SK-N-SH (cell line): ENCODE results near the gene FIGNL2. TPM values are rescaled to one million over a fixed set of nuclear protein-coding genes. Genes with fewer than 3 reads are reported as not detected.

Source experiments
- CTCF ChIA-PET: fragments of 300-600, 350-600 bp; formaldehyde crosslinking; extraction: SDS; loops from one replicate; lab custom pipeline; 2021; lab: Yijun Ruan, JAX
- POLR2A ChIA-PET: fragments of 350-600 bp; sonication (Branson Sonifier 250); formaldehyde crosslinking; extraction: SDS; loops from one replicate; lab custom pipeline; 2020; ENCODE audit warnings: antibody characterized with exemption, inconsistent platforms; lab: Yijun Ruan, JAX
- DNase-seq: peaks from one replicate; pipeline ENCODE4 v3.0.0; 2012
- H2AFZ ChIP-seq: fragments of 200-600 bp; sonication (generic); 2 replicates; pipeline ENCODE4 v1.8.1; 2016; ENCODE audit warnings: antibody characterized with exemption, mild to moderate bottlenecking, low read depth
- H3F3A ChIP-seq: fragments of 200-600 bp; sonication (generic); replicated peaks from 2 replicates; pipeline ENCODE3; 2016; ENCODE audit warnings: antibody characterized with exemption, mild to moderate bottlenecking; ENCODE audit not compliant: insufficient read depth
- H3K27ac ChIP-seq, 2 experiments: fragments of 200-500 bp in 1 of 2; fragments of 200-600 bp in 1 of 2; sonication (Bioruptor generic) in 1 of 2; sonication (generic), shearing (Covaris generic) in 1 of 2; 2 replicates each; pipeline versions ENCODE4 v1.5.1 to v1.6.1; 2014 to 2016; ENCODE audit warnings: low read depth in 2 of 2, inconsistent platforms in 1 of 2, low read length in 1 of 2, mild to moderate bottlenecking in 1 of 2, mixed read lengths in 1 of 2
- H3K27me3 ChIP-seq: fragments of 200-600 bp; sonication (generic), shearing (Covaris generic); 2 replicates; pipeline ENCODE4 v1.6.1; 2016; ENCODE audit warnings: mixed run types; ENCODE audit not compliant: insufficient read depth
- H3K36me3 ChIP-seq, 2 experiments: fragments of 200-500 bp in 1 of 2; fragments of 200-600 bp in 1 of 2; sonication (Bioruptor generic) in 1 of 2; sonication (generic) in 1 of 2; replicated peaks in 1 of 2; 2 replicates each; pipeline versions ENCODE3 to v1.5.1; 2014 to 2016; ENCODE audit warnings: low read length in 1 of 2, mild to moderate bottlenecking in 1 of 2; ENCODE audit not compliant: insufficient read depth in 2 of 2, control insufficient read depth in 1 of 2
- H3K4me1 ChIP-seq, 2 experiments: fragments of 200-500 bp in 1 of 2; fragments of 200-600 bp in 1 of 2; sonication (Bioruptor generic) in 1 of 2; sonication (generic), shearing (Covaris generic) in 1 of 2; 2 replicates each; pipeline versions ENCODE4 v1.5.1 to v1.6.1; 2014 to 2016; ENCODE audit warnings: low read depth in 1 of 2, low read length in 1 of 2, mixed run types in 1 of 2; ENCODE audit not compliant: insufficient read depth in 2 of 2, control insufficient read depth in 1 of 2
- H3K4me2 ChIP-seq: fragments of 200-600 bp; sonication (generic), shearing (Covaris generic); 2 replicates; pipeline ENCODE4 v1.6.1; 2017; ENCODE audit warnings: mixed run types
- H3K4me3 ChIP-seq, 2 experiments: fragments of 200-500 bp in 1 of 2; fragments of 200-600 bp in 1 of 2; sonication (Bioruptor generic) in 1 of 2; sonication (generic), shearing (Covaris generic) in 1 of 2; 2 replicates each; pipeline versions ENCODE4 v1.5.1 to v1.8.1; 2014 to 2016; ENCODE audit warnings: low read depth in 2 of 2, inconsistent platforms in 1 of 2, low read length in 1 of 2, mild to moderate bottlenecking in 1 of 2, mixed read lengths in 1 of 2, moderate library complexity in 1 of 2
- H3K79me2 ChIP-seq: fragments of 200-600 bp; sonication (generic); 2 replicates; pipeline ENCODE4 v1.8.1; 2017; ENCODE audit warnings: mild to moderate bottlenecking; ENCODE audit not compliant: insufficient read depth
- H3K9ac ChIP-seq: fragments of 200-600 bp; sonication (generic); 2 replicates; pipeline ENCODE4 v1.6.1; 2017; ENCODE audit warnings: mixed run types
- H3K9me2 ChIP-seq: fragments of 200-600 bp; sonication (generic); 2 replicates; pipeline ENCODE4 v1.6.1; 2017; ENCODE audit warnings: mixed run types
- H3K9me3 ChIP-seq: fragments of 200-600 bp; sonication (generic); 2 replicates; pipeline ENCODE4 v1.6.1; 2017; ENCODE audit warnings: mixed run types, mild to moderate bottlenecking, moderate library complexity
- H4K20me1 ChIP-seq: fragments of 200-600 bp; sonication (generic); 2 replicates; pipeline ENCODE4 v1.6.1; 2017; ENCODE audit warnings: mild to moderate bottlenecking, mixed run types; ENCODE audit not compliant: insufficient read depth
- ELF1 ChIP-seq: IDR thresholded peaks from 2 replicates; pipeline ENCODE4 v1.4.0; 2012
- EZH2phosphoT487 ChIP-seq: fragments of 200-600 bp; sonication (generic); IDR thresholded peaks from 2 replicates; pipeline ENCODE4 v1.6.1; 2017; ENCODE audit warnings: low read depth, mixed run types, mild to moderate bottlenecking, antibody characterized with exemption, moderate library complexity, borderline replicate concordance
- FOSL2 ChIP-seq: IDR thresholded peaks from 2 replicates; pipeline ENCODE4 v1.4.0; 2012; ENCODE audit warnings: low read depth, mild to moderate bottlenecking, moderate library complexity, borderline replicate concordance
- GABPA ChIP-seq: IDR thresholded peaks from 2 replicates; pipeline ENCODE4 v1.4.0; 2012; ENCODE audit warnings: low read depth, mild to moderate bottlenecking
- MXI1 ChIP-seq: IDR thresholded peaks from 2 replicates; pipeline ENCODE4 v1.6.1; 2012; ENCODE audit warnings: mild to moderate bottlenecking, low read depth, low read length, improper control_type of control experiment
- RFX5 ChIP-seq: IDR thresholded peaks from 2 replicates; pipeline ENCODE4 v1.6.1; 2012; ENCODE audit warnings: mild to moderate bottlenecking, improper control_type of control experiment, low read length
- RXRA ChIP-seq: IDR thresholded peaks from 2 replicates; pipeline ENCODE4 v1.4.0; 2012; ENCODE audit warnings: low read depth, mild to moderate bottlenecking, borderline replicate concordance
- SMC3 ChIP-seq: IDR thresholded peaks from 2 replicates; pipeline ENCODE4 v1.6.1; 2012; ENCODE audit warnings: low read depth, low read length, improper control_type of control experiment
- TAF1 ChIP-seq: IDR thresholded peaks from 2 replicates; pipeline ENCODE4 v1.6.1; 2012; ENCODE audit warnings: low read depth, mild to moderate bottlenecking, low read length, moderate library complexity, borderline replicate concordance
- YY1 ChIP-seq: IDR thresholded peaks from 2 replicates; pipeline ENCODE4 v1.4.0; 2012; ENCODE audit warnings: low read depth, mild to moderate bottlenecking
- WGBS: methylation state at CpG from one replicate; pipeline ENCODE4 v1.1.6; 2017; ENCODE audit warnings: low lambda C conversion rate; 5-methylcytosine and 5-hydroxymethylcytosine counted together
- polyA plus RNA-seq, 3 experiments: library from polyadenylated mRNA; depleted of rRNA; stranded (reverse); fragments of >200 nt; gene quantifications; 2 replicates each; pipeline ENCODE4 v1.2.3, GENCODE V29; 2012
- TF ChIP-seq, protein P1 (sequence below): fragments of 150-350 bp; IDR thresholded peaks from 2 replicates; pipeline ENCODE4 v1.6.1; 2016; ENCODE audit warnings: mild to moderate bottlenecking, low read depth, low read length
- TF ChIP-seq, protein P2 (sequence below): IDR thresholded peaks from 2 replicates; pipeline ENCODE4; 2012
- TF ChIP-seq, protein P3 (sequence below): IDR thresholded peaks from 2 replicates; pipeline ENCODE4 v1.4.0; 2012; ENCODE audit warnings: low read depth, borderline replicate concordance
- TF ChIP-seq, protein P4 (sequence below): IDR thresholded peaks from 2 replicates; pipeline ENCODE4 v1.6.1; 2012; ENCODE audit warnings: mild to moderate bottlenecking, low read depth, low read length, moderate library complexity

FIGNL2 gene
- polyA plus RNA-seq, 1 of the 3 experiments (the other 2 are of a cell fraction), result 0.05 TPM

DNA sequence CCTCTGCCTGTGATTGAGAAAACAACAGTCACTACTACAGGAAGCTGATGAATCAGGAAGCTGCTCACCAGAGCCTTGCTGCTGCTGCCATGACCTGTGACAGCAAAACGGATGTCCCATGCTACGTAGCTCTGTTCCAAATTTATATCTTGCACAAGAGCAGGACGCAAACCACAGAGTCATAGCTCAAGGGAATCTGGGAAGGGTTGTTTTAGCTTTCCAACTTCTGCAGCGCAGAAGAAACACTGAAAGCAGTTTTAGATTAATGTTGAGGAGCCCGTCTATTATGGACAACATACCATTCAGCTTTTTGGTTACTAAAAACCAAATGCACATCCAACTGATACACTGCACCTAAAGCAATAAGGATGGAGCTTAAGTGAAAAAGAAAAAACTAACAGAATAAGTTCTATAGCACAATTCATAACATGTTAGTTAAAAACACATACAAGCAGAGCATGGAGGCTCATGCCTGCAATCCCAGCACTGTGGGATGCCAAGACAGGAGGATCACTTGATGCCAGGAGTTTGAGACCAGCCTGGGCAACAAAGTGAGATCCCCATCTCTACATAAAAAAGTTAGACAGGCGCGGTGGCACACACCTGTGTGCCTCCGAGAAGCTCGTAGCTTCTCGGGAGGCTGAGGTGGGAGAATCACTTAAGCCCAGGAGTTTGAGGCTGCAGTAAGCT, 37.6 kb upstream of the FIGNL2 start:
- TF ChIP-seq, protein P1, sequence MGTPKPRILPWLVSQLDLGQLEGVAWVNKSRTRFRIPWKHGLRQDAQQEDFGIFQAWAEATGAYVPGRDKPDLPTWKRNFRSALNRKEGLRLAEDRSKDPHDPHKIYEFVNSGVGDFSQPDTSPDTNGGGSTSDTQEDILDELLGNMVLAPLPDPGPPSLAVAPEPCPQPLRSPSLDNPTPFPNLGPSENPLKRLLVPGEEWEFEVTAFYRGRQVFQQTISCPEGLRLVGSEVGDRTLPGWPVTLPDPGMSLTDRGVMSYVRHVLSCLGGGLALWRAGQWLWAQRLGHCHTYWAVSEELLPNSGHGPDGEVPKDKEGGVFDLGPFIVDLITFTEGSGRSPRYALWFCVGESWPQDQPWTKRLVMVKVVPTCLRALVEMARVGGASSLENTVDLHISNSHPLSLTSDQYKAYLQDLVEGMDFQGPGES, result no peak
- TF ChIP-seq, protein P2, sequence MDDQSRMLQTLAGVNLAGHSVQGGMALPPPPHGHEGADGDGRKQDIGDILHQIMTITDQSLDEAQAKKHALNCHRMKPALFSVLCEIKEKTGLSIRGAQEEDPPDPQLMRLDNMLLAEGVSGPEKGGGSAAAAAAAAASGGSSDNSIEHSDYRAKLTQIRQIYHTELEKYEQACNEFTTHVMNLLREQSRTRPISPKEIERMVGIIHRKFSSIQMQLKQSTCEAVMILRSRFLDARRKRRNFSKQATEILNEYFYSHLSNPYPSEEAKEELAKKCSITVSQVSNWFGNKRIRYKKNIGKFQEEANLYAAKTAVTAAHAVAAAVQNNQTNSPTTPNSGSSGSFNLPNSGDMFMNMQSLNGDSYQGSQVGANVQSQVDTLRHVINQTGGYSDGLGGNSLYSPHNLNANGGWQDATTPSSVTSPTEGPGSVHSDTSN, result 0 out of 2 replicates have a peak, but pooled peaks have one; percentile 10
- TF ChIP-seq MXI1, result no peak
- no peak for TF ChIP-seq RFX5
- TF ChIP-seq GABPA, result no peak
- no peak for TF ChIP-seq YY1
- TF ChIP-seq TAF1, result no peak
- TF ChIP-seq, protein P3, sequence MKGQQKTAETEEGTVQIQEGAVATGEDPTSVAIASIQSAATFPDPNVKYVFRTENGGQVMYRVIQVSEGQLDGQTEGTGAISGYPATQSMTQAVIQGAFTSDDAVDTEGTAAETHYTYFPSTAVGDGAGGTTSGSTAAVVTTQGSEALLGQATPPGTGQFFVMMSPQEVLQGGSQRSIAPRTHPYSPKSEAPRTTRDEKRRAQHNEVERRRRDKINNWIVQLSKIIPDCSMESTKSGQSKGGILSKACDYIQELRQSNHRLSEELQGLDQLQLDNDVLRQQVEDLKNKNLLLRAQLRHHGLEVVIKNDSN, result no peak
- TF ChIP-seq ELF1, result peak; percentile 57
- TF ChIP-seq, protein P4, sequence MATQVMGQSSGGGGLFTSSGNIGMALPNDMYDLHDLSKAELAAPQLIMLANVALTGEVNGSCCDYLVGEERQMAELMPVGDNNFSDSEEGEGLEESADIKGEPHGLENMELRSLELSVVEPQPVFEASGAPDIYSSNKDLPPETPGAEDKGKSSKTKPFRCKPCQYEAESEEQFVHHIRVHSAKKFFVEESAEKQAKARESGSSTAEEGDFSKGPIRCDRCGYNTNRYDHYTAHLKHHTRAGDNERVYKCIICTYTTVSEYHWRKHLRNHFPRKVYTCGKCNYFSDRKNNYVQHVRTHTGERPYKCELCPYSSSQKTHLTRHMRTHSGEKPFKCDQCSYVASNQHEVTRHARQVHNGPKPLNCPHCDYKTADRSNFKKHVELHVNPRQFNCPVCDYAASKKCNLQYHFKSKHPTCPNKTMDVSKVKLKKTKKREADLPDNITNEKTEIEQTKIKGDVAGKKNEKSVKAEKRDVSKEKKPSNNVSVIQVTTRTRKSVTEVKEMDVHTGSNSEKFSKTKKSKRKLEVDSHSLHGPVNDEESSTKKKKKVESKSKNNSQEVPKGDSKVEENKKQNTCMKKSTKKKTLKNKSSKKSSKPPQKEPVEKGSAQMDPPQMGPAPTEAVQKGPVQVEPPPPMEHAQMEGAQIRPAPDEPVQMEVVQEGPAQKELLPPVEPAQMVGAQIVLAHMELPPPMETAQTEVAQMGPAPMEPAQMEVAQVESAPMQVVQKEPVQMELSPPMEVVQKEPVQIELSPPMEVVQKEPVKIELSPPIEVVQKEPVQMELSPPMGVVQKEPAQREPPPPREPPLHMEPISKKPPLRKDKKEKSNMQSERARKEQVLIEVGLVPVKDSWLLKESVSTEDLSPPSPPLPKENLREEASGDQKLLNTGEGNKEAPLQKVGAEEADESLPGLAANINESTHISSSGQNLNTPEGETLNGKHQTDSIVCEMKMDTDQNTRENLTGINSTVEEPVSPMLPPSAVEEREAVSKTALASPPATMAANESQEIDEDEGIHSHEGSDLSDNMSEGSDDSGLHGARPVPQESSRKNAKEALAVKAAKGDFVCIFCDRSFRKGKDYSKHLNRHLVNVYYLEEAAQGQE, result no peak
- TF ChIP-seq FOSL2, result peak; percentile 9; the same call in 1 of the 2 replicates
- TF ChIP-seq SMC3, result no peak
- no peak for TF ChIP-seq EZH2phosphoT487
- TF ChIP-seq RXRA, result no peak
- H3K4me1 ChIP-seq, result no peaks in the 10 kb centered on the region; a peak in 1 of 4 replicates
- POLR2A ChIA-PET, result no interaction called here
- no peaks in the 10 kb centered on the region for H3K9me2 ChIP-seq
- H4K20me1 ChIP-seq, result no peaks in the 10 kb centered on the region
- no peaks in the 10 kb centered on the region for H3K9me3 ChIP-seq
- DNase-seq, result no peak
- no peaks in the 10 kb centered on the region for H3K27me3 ChIP-seq
- H3K4me3 ChIP-seq, result no peak overlapping the region
- H3F3A ChIP-seq, result no peaks in the 10 kb centered on the region
- H3K9ac ChIP-seq, result no peak overlapping the region
- peak overlapping the region; percentile 52 for H3K4me2 ChIP-seq
- H3K36me3 ChIP-seq, result no peaks in the 10 kb centered on the region
- H2AFZ ChIP-seq, result peak overlapping the region; percentile 85
- 77% methylated on average over 10 of the region's 10 CpGs for WGBS
- H3K79me2 ChIP-seq, result no peaks in the 10 kb centered on the region
- CTCF ChIA-PET, result interaction anchor here (1.2 to 12.2 kb wide), 9 partner anchors 10 to 137 kb away, joined by 3 to 111 read pairs (median 5); no protein-coding TSS in a partner anchor
- H3K27ac ChIP-seq, result peak overlapping the region in 1 of 2 experiments; percentile 58; a peak in 2 of 4 replicates
